ENCODE results near the gene KPNA1. TPM values are rescaled to one million over a fixed set of nuclear protein-coding genes. Genes with fewer than 3 reads are reported as not detected.
A peak's percentile ranks its signal among the peaks of the same experiment; 100 is the strongest.

KPNA1 gene
- total RNA-seq (2021) (53.8 to 58.8 TPM (median 58.2 TPM) in 3 replicates), Bru-seq, nascent RNA (percentile 88 among the genes with signal in this experiment)
- long read RNA-seq, experiment 1, full-length matches to known transcripts, result 192 of 275 reads
- long read RNA-seq, experiment 1, partial matches to known transcripts, result 19 of 275 reads
- long read RNA-seq, experiment 1, other reads (novel, unspliced or antisense), result 64 of 275 reads
- long read RNA-seq, experiment 2, full-length matches to known transcripts, result 17 of 53 reads
- long read RNA-seq, experiment 2, partial matches to known transcripts, result 13 of 53 reads
- long read RNA-seq, experiment 2, other reads (novel, unspliced or antisense), result 23 of 53 reads
- long read RNA-seq, experiment 3, full-length matches to known transcripts, result 23 of 39 reads
- long read RNA-seq, experiment 3, partial matches to known transcripts, result 6 of 39 reads
- long read RNA-seq, experiment 3, other reads (novel, unspliced or antisense), result 10 of 39 reads

DNA sequence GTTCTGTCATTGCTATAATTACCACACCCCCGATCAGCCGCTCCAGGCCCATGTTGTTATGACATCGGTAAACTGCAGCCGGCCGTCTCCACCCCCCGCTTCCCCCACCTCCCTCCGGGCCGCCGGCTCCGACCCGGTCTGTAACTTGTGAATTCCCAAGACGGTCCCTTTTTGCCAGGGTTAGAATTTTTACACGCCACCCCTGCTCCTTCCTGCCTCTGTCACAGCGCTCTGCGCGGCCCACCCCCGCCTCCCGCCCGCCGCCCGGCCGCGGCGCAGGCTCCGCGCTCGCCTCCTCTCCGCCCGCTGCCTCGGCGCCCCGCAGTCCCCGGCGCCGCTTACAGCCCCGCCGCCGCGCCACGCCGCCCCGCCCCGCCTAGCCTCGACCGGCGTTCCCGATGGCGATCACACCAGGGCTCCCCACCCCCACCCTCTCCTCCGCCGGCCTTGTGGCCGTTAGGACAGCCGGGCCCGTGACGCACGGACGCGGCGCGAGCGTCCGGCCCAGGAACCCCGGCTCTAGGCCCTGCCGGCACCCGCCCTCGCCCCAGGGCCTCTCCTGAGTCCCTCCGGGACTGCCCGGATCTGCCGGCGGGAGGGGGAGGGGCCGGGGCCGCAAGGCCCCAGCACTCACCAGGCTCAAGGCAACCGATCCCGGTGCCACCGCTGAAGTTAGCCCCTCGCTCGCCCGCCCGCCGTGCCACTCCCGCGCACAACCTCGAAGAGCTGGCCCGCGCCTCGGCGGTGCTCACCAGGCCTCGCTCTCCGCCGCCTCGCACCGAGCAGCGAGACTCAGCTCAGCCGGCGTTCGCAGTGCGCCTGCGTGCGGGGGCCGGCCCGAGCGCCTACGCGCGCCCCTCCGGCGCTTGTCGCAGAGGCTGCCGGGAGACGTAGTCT, at the start of gene KPNA1:
KPNA1 (minus strand) TSS at position 817 of the 897 bp plus-strand sequence. CDS start 18,374 bp downstream, outside the sequence.
- POLR2A ChIA-PET, result interaction anchor here (1.0 to 1.1 kb wide), 3 partner anchors 22 to 98 kb away, joined by 3 to 4 read pairs (median 3); no protein-coding TSS in a partner anchor
- Mint-ChIP-seq H3K4me3 (peak within 1 kb of the TSS; percentile 95), H3K36me3 (no peaks in the 10 kb centered on the region), H3K4me1 (peaks cover 43% of the 10 kb centered on the region), H3K27me3 (ENCODE audit: low read depth) (peaks cover 2% of the 10 kb centered on the region; the same call in 1 of the 2 replicates), H3K27ac (peak within 1 kb of the TSS; percentile 98), H3K9me3 (no peaks in the 10 kb centered on the region)
- ATAC-seq, result peak; percentile 91
- CTCF ChIA-PET, result no interaction called here
- peak; percentile 81 for DNase-seq (ENCODE audit: low spot score)
- TF ChIP-seq GTF2I (CRISPR knock-in tag; conservative IDR thresholded peaks at IDR 0.05) (no peak), NFATC4 (CRISPR knock-in tag; IDR thresholded peaks at IDR 0.05) (no peak), ZNF263 (CRISPR knock-in tag; IDR thresholded peaks at IDR 0.05; ENCODE audit: low read depth) (no peak), MYBL2 (CRISPR knock-in tag; IDR thresholded peaks at IDR 0.05) (peak; percentile 79; the same call in 1 of the 2 replicates), IRF2 (CRISPR knock-in tag; IDR thresholded peaks at IDR 0.05; ENCODE audit: borderline replicate concordance, low read depth) (0 out of 2 replicates have a peak, but pooled peaks have one; percentile 27), ETV6 (CRISPR knock-in tag; IDR thresholded peaks at IDR 0.05) (peak; percentile 61), TP53 (CRISPR knock-in tag; IDR thresholded peaks at IDR 0.05) (0 out of 2 replicates have a peak, but pooled peaks have one; percentile 51), ATF1 (CRISPR knock-in tag; IDR thresholded peaks at IDR 0.05) (no peak), SOX15 (CRISPR knock-in tag; IDR thresholded peaks at IDR 0.05) (no peak)
- TF ChIP-seq, protein P1, sequence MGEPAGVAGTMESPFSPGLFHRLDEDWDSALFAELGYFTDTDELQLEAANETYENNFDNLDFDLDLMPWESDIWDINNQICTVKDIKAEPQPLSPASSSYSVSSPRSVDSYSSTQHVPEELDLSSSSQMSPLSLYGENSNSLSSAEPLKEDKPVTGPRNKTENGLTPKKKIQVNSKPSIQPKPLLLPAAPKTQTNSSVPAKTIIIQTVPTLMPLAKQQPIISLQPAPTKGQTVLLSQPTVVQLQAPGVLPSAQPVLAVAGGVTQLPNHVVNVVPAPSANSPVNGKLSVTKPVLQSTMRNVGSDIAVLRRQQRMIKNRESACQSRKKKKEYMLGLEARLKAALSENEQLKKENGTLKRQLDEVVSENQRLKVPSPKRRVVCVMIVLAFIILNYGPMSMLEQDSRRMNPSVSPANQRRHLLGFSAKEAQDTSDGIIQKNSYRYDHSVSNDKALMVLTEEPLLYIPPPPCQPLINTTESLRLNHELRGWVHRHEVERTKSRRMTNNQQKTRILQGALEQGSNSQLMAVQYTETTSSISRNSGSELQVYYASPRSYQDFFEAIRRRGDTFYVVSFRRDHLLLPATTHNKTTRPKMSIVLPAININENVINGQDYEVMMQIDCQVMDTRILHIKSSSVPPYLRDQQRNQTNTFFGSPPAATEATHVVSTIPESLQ (CRISPR knock-in tag; IDR thresholded peaks at IDR 0.05), result no peak
- TF ChIP-seq, protein P2, sequence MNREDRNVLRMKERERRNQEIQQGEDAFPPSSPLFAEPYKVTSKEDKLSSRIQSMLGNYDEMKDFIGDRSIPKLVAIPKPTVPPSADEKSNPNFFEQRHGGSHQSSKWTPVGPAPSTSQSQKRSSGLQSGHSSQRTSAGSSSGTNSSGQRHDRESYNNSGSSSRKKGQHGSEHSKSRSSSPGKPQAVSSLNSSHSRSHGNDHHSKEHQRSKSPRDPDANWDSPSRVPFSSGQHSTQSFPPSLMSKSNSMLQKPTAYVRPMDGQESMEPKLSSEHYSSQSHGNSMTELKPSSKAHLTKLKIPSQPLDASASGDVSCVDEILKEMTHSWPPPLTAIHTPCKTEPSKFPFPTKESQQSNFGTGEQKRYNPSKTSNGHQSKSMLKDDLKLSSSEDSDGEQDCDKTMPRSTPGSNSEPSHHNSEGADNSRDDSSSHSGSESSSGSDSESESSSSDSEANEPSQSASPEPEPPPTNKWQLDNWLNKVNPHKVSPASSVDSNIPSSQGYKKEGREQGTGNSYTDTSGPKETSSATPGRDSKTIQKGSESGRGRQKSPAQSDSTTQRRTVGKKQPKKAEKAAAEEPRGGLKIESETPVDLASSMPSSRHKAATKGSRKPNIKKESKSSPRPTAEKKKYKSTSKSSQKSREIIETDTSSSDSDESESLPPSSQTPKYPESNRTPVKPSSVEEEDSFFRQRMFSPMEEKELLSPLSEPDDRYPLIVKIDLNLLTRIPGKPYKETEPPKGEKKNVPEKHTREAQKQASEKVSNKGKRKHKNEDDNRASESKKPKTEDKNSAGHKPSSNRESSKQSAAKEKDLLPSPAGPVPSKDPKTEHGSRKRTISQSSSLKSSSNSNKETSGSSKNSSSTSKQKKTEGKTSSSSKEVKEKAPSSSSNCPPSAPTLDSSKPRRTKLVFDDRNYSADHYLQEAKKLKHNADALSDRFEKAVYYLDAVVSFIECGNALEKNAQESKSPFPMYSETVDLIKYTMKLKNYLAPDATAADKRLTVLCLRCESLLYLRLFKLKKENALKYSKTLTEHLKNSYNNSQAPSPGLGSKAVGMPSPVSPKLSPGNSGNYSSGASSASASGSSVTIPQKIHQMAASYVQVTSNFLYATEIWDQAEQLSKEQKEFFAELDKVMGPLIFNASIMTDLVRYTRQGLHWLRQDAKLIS (CRISPR knock-in tag; IDR thresholded peaks at IDR 0.05; ENCODE audit: borderline replicate concordance), result 0 out of 2 replicates have a peak, but pooled peaks have one; percentile 25
- TF ChIP-seq, protein P3, sequence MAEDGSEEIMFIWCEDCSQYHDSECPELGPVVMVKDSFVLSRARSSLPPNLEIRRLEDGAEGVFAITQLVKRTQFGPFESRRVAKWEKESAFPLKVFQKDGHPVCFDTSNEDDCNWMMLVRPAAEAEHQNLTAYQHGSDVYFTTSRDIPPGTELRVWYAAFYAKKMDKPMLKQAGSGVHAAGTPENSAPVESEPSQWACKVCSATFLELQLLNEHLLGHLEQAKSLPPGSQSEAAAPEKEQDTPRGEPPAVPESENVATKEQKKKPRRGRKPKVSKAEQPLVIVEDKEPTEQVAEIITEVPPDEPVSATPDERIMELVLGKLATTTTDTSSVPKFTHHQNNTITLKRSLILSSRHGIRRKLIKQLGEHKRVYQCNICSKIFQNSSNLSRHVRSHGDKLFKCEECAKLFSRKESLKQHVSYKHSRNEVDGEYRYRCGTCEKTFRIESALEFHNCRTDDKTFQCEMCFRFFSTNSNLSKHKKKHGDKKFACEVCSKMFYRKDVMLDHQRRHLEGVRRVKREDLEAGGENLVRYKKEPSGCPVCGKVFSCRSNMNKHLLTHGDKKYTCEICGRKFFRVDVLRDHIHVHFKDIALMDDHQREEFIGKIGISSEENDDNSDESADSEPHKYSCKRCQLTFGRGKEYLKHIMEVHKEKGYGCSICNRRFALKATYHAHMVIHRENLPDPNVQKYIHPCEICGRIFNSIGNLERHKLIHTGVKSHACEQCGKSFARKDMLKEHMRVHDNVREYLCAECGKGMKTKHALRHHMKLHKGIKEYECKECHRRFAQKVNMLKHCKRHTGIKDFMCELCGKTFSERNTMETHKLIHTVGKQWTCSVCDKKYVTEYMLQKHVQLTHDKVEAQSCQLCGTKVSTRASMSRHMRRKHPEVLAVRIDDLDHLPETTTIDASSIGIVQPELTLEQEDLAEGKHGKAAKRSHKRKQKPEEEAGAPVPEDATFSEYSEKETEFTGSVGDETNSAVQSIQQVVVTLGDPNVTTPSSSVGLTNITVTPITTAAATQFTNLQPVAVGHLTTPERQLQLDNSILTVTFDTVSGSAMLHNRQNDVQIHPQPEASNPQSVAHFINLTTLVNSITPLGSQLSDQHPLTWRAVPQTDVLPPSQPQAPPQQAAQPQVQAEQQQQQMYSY (CRISPR knock-in tag; IDR thresholded peaks at IDR 0.05), result no peak
- TF ChIP-seq, protein P4, sequence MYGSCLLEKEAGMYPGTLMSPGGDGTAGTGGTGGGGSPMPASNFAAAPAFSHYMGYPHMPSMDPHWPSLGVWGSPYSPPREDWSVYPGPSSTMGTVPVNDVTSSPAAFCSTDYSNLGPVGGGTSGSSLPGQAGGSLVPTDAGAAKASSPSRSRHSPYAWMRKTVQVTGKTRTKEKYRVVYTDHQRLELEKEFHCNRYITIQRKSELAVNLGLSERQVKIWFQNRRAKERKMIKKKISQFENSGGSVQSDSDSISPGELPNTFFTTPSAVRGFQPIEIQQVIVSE (CRISPR knock-in tag; IDR thresholded peaks at IDR 0.05; ENCODE audit: borderline replicate concordance), result no peak; the same call in 1 of the 2 replicates
- TF ChIP-seq, protein P5, sequence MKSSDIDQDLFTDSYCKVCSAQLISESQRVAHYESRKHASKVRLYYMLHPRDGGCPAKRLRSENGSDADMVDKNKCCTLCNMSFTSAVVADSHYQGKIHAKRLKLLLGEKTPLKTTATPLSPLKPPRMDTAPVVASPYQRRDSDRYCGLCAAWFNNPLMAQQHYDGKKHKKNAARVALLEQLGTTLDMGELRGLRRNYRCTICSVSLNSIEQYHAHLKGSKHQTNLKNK (CRISPR knock-in tag; IDR thresholded peaks at IDR 0.05), result no peak
- TF ChIP-seq, protein P6, sequence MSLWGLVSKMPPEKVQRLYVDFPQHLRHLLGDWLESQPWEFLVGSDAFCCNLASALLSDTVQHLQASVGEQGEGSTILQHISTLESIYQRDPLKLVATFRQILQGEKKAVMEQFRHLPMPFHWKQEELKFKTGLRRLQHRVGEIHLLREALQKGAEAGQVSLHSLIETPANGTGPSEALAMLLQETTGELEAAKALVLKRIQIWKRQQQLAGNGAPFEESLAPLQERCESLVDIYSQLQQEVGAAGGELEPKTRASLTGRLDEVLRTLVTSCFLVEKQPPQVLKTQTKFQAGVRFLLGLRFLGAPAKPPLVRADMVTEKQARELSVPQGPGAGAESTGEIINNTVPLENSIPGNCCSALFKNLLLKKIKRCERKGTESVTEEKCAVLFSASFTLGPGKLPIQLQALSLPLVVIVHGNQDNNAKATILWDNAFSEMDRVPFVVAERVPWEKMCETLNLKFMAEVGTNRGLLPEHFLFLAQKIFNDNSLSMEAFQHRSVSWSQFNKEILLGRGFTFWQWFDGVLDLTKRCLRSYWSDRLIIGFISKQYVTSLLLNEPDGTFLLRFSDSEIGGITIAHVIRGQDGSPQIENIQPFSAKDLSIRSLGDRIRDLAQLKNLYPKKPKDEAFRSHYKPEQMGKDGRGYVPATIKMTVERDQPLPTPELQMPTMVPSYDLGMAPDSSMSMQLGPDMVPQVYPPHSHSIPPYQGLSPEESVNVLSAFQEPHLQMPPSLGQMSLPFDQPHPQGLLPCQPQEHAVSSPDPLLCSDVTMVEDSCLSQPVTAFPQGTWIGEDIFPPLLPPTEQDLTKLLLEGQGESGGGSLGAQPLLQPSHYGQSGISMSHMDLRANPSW (CRISPR knock-in tag; conservative IDR thresholded peaks at IDR 0.05; ENCODE audit: low read depth), result no peak
- TF ChIP-seq, protein P7, sequence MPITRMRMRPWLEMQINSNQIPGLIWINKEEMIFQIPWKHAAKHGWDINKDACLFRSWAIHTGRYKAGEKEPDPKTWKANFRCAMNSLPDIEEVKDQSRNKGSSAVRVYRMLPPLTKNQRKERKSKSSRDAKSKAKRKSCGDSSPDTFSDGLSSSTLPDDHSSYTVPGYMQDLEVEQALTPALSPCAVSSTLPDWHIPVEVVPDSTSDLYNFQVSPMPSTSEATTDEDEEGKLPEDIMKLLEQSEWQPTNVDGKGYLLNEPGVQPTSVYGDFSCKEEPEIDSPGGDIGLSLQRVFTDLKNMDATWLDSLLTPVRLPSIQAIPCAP (CRISPR knock-in tag; IDR thresholded peaks at IDR 0.05), result peak; percentile 63; the same call in 1 of the 2 replicates
- TF ChIP-seq, protein P8, sequence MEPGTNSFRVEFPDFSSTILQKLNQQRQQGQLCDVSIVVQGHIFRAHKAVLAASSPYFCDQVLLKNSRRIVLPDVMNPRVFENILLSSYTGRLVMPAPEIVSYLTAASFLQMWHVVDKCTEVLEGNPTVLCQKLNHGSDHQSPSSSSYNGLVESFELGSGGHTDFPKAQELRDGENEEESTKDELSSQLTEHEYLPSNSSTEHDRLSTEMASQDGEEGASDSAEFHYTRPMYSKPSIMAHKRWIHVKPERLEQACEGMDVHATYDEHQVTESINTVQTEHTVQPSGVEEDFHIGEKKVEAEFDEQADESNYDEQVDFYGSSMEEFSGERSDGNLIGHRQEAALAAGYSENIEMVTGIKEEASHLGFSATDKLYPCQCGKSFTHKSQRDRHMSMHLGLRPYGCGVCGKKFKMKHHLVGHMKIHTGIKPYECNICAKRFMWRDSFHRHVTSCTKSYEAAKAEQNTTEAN (CRISPR knock-in tag; IDR thresholded peaks at IDR 0.05), result no peak; the same call in 1 of the 2 replicates

Measured in WTC11 (cell line).